SK-N-SH (cell line): ENCODE results near the gene LRP11.

Experiments
- CTCF ChIP-seq: fragments of 200-600 bp; sonication (generic); IDR thresholded peaks from 2 replicates; pipeline ENCODE4 v1.6.1; 2017; ENCODE audit warnings: antibody characterized with exemption, mild to moderate bottlenecking, moderate library complexity
- EP300 ChIP-seq, 2 experiments: IDR thresholded peaks; 2 replicates each; pipeline versions ENCODE4 v1.4.0 to v1.6.1; 2012; ENCODE audit warnings: borderline replicate concordance in 1 of 2, low read depth in 1 of 2, low read length in 1 of 2
- FOXJ3 ChIP-seq: sonication (generic); formaldehyde crosslinking; IDR thresholded peaks from 2 replicates; pipeline ENCODE4 v1.5.1; 2020; ENCODE audit warnings: mild to moderate bottlenecking, missing genetic modification reagents
- GATA2 ChIP-seq: sonication (generic); formaldehyde crosslinking; IDR thresholded peaks from 2 replicates; pipeline ENCODE4 v1.5.0; 2020; ENCODE audit warnings: mild to moderate bottlenecking, missing genetic modification reagents
- NFIC ChIP-seq: IDR thresholded peaks from 2 replicates; pipeline ENCODE4 v1.4.0; 2012; ENCODE audit warnings: borderline replicate concordance
- TEAD4 ChIP-seq: IDR thresholded peaks from 2 replicates; pipeline ENCODE4 v1.4.0; 2012; ENCODE audit warnings: mild to moderate bottlenecking, borderline replicate concordance; ENCODE audit not compliant: insufficient read depth
- TF ChIP-seq, protein P1 (sequence below): fragments of 150-350 bp; IDR thresholded peaks from 2 replicates; pipeline ENCODE4 v1.6.1; 2017; ENCODE audit warnings: antibody characterized with exemption, low read length, low read depth, borderline replicate concordance

DNA sequence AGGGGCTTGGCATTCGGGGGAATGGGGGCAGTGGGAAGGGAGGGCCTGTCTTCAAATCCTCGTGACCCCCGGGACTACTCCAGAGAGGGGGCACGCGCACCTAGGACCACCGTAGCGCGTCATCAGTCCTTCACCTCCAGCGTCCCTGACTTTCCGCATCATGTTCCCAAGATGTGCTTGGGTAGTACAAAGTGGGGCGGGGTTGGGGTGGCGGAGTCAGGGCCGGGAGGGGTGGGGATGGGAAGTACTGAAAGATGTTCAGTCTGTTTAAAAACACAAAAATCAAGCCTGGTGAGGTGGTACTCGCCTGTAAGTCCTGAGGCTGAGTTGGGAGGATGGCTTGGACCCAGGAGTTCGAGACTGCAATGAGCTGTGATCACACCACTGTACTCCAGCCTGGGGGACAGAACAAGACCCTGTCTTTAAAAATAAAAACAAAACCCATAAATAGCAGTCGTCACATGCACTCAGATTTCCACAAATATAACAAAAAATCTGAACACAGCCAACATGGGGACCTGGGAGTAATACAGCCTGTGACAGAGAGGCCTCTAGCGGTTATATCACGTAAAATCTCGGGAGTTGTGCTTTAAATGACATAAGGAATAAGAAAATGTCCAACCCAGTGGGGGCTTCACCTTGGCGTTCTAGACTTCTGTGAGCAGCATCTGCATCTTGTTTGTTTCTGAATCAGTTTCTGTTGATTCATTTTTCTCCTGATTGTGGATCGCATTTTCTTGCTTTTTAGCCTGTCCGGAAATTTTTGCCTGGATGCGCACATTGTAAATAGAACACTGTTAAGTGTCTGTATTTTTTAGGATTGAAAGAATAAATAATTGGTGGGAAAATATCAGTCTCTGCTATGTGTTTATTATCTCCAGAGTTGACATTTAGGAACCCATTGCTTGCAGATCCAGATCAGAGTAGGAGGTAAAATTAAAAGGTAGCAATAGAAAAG, 698 bp upstream of the LRP11 start:
- no peak for TF ChIP-seq EP300 (IDR thresholded peaks at IDR 0.05; ENCODE audit: borderline replicate concordance in 1 of 2, low read depth in 1 of 2, low read length in 1 of 2)
- peak; percentile 71 for TF ChIP-seq CTCF
- no peak for TF ChIP-seq NFIC
- no peak for TF ChIP-seq TEAD4
- TF ChIP-seq, protein P1, sequence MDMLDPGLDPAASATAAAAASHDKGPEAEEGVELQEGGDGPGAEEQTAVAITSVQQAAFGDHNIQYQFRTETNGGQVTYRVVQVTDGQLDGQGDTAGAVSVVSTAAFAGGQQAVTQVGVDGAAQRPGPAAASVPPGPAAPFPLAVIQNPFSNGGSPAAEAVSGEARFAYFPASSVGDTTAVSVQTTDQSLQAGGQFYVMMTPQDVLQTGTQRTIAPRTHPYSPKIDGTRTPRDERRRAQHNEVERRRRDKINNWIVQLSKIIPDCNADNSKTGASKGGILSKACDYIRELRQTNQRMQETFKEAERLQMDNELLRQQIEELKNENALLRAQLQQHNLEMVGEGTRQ, result no peak
- no peak for TF ChIP-seq GATA2 (CRISPR knock-in tag)
- no peak for TF ChIP-seq FOXJ3
